PFSK-1 (cell line): ENCODE data around the gene KIF20A.

Experiments
- FOXP2 ChIP-seq: optimal IDR thresholded peaks from 2 replicates; pipeline ENCODE3; 2011; ENCODE audit warnings: borderline replicate concordance, control low read depth, inconsistent platforms; ENCODE audit not compliant: insufficient read depth; ENCODE audit errors: extremely low read length, extremely low read depth
- POLR2AphosphoS5 ChIP-seq: IDR thresholded peaks from 2 replicates; pipeline ENCODE4 v1.6.1; 2012; ENCODE audit warnings: low read depth, mild to moderate bottlenecking, control low read depth, low read length, moderate library complexity
- REST ChIP-seq, 2 experiments: IDR thresholded peaks; 2 replicates each; pipeline versions ENCODE4 v1.6.1 to v1.8.0; 2011 to 2012; ENCODE audit warnings: low read depth in 2 of 2, low read length in 2 of 2, control low read depth in 1 of 2, inconsistent platforms in 1 of 2, mild to moderate bottlenecking in 1 of 2, moderate library complexity in 1 of 2; ENCODE audit not compliant: insufficient read depth in 1 of 2
- SIN3A ChIP-seq: IDR thresholded peaks from 2 replicates; pipeline ENCODE4 v1.6.1; 2012; ENCODE audit warnings: mild to moderate bottlenecking, low read length, moderate library complexity, borderline replicate concordance; ENCODE audit not compliant: insufficient read depth
- TAF1 ChIP-seq: IDR thresholded peaks from 2 replicates; pipeline ENCODE4 v1.6.1; 2012; ENCODE audit warnings: low read length, control low read depth, borderline replicate concordance; ENCODE audit not compliant: insufficient read depth

KIF20A gene

GRCh38 chr5:138157626-138158025 is 21.3 kb upstream of the KIF20A start:
- no peak for TF ChIP-seq REST (IDR thresholded peaks at IDR 0.05; ENCODE audit: insufficient read depth in 1 of 2, low read depth in 2 of 2, low read length in 2 of 2)
- no peak for TF ChIP-seq SIN3A

GRCh38 chr5:138159666-138160065 is 19.2 kb upstream of the KIF20A start:
- TF ChIP-seq TAF1 (no peak), SIN3A (no peak), FOXP2 (no peak), POLR2AphosphoS5 (no peak), REST (IDR thresholded peaks at IDR 0.05; ENCODE audit: insufficient read depth in 1 of 2, low read depth in 2 of 2, low read length in 2 of 2) (no peak)

- TF ChIP-seq SIN3A (no peak), POLR2AphosphoS5 (no peak), REST (IDR thresholded peaks at IDR 0.05; ENCODE audit: insufficient read depth in 1 of 2, low read depth in 2 of 2, low read length in 2 of 2) (no peak), TAF1 (no peak), FOXP2 (no peak)
Observed at GRCh38 chr5:138160706-138161105, 18.2 kb upstream of the KIF20A start.

- TF ChIP-seq POLR2AphosphoS5 = no peak
- TF ChIP-seq REST (IDR thresholded peaks at IDR 0.05; ENCODE audit: insufficient read depth in 1 of 2, low read depth in 2 of 2, low read length in 2 of 2) = no peak
- TF ChIP-seq TAF1 = no peak
- no peak for TF ChIP-seq SIN3A
- no peak for TF ChIP-seq FOXP2
Observed at GRCh38 chr5:138163721-138164120, 15.2 kb upstream of the KIF20A start.

GRCh38 chr5:138169124-138169523 is 9.8 kb upstream of the KIF20A start:
- TF ChIP-seq POLR2AphosphoS5 = no peak
- TF ChIP-seq SIN3A = no peak
- TF ChIP-seq TAF1 = no peak
- TF ChIP-seq REST (IDR thresholded peaks at IDR 0.05; ENCODE audit: insufficient read depth in 1 of 2, low read depth in 2 of 2, low read length in 2 of 2) = no peak
- TF ChIP-seq FOXP2 = no peak
